HepG2 (cell line): Measurements from ENCODE around the gene SRSF1. TPM values are rescaled to one million over a fixed set of nuclear protein-coding genes. Genes with fewer than 3 reads are reported as not detected.
A peak's percentile ranks its signal among the peaks of the same experiment; 100 is the strongest.

Experiments
- ATF3 ChIP-seq: sonication (generic); formaldehyde crosslinking; IDR thresholded peaks from 2 replicates; pipeline ENCODE4 v1.4.0; 2020; ENCODE audit warnings: missing genetic modification reagents
- CHCHD3 ChIP-seq: sonication (generic); formaldehyde crosslinking; IDR thresholded peaks from 2 replicates; pipeline ENCODE4 v1.8.0; 2022; ENCODE audit warnings: mild to moderate bottlenecking, missing genetic modification reagents, moderate library complexity
- GLI4 ChIP-seq: sonication (generic); formaldehyde crosslinking; IDR thresholded peaks from 2 replicates; pipeline ENCODE4 v1.5.1; 2020; ENCODE audit warnings: missing genetic modification reagents, mild to moderate bottlenecking, moderate library complexity, borderline replicate concordance
- IRX3 ChIP-seq: sonication (generic); formaldehyde crosslinking; IDR thresholded peaks from 2 replicates; pipeline ENCODE4 v1.8.1; 2023; ENCODE audit warnings: mild to moderate bottlenecking, low read depth, missing genetic modification reagents, borderline replicate concordance
- MYNN ChIP-seq: sonication (generic); formaldehyde crosslinking; IDR thresholded peaks from 2 replicates; pipeline ENCODE4 v1.4.0; 2020; ENCODE audit warnings: mild to moderate bottlenecking, low read depth, missing genetic modification reagents
- NFKB2 ChIP-seq: sonication (generic); formaldehyde crosslinking; IDR thresholded peaks from 2 replicates; pipeline ENCODE4 v1.4.0; 2020; ENCODE audit warnings: missing genetic modification reagents, borderline replicate concordance
- POGZ ChIP-seq: sonication (generic); formaldehyde crosslinking; IDR thresholded peaks from 2 replicates; pipeline ENCODE4 v1.4.0; 2020; ENCODE audit warnings: mild to moderate bottlenecking, missing genetic modification reagents
- RBM22 ChIP-seq: fragments of 200-400 bp; formaldehyde crosslinking; optimal IDR thresholded peaks from 2 replicates; pipeline ENCODE3; 2017; ENCODE audit warnings: mild to moderate bottlenecking, low read length, moderate library complexity
- SALL2 ChIP-seq: sonication (generic); formaldehyde crosslinking; IDR thresholded peaks from 2 replicates; pipeline ENCODE4 v1.8.1; 2023; ENCODE audit warnings: mild to moderate bottlenecking, missing genetic modification reagents, inconsistent platforms
- SMAD3 ChIP-seq: sonication (generic); formaldehyde crosslinking; IDR thresholded peaks from 2 replicates; pipeline ENCODE4 v1.4.0; 2020; ENCODE audit warnings: missing genetic modification reagents
- TAF1 ChIP-seq: sonication (generic); formaldehyde crosslinking; IDR thresholded peaks from 2 replicates; pipeline ENCODE4 v1.4.0; 2020; ENCODE audit warnings: missing genetic modification reagents
- ZBTB7B ChIP-seq: sonication (generic); formaldehyde crosslinking; IDR thresholded peaks from 2 replicates; pipeline ENCODE4 v1.4.0; 2020; ENCODE audit warnings: missing genetic modification reagents
- ZC3H13 ChIP-seq: sonication (generic); formaldehyde crosslinking; IDR thresholded peaks from 2 replicates; pipeline ENCODE4 v1.8.1; 2023; ENCODE audit warnings: mild to moderate bottlenecking, missing genetic modification reagents, moderate library complexity
- ZKSCAN1 ChIP-seq: fragments of 150-350 bp; IDR thresholded peaks from 2 replicates; pipeline ENCODE4 v1.6.1; 2014; ENCODE audit warnings: low read length
- ZNF12 ChIP-seq: sonication (generic); formaldehyde crosslinking; IDR thresholded peaks from 2 replicates; pipeline ENCODE4 v1.5.0; 2020; ENCODE audit warnings: missing genetic modification reagents
- ZNF136 ChIP-seq: sonication (generic); formaldehyde crosslinking; IDR thresholded peaks from 2 replicates; pipeline ENCODE4 v1.8.1; 2022; ENCODE audit warnings: low read depth, mild to moderate bottlenecking, moderate library complexity, missing genetic modification reagents
- ZNF180 ChIP-seq: sonication (generic); formaldehyde crosslinking; IDR thresholded peaks from 2 replicates; pipeline ENCODE4 v1.4.0; 2020; ENCODE audit warnings: low read depth, missing genetic modification reagents, borderline replicate concordance
- ZNF597 ChIP-seq: sonication (generic); formaldehyde crosslinking; IDR thresholded peaks from 2 replicates; pipeline ENCODE4 v1.5.0; 2020; ENCODE audit warnings: missing genetic modification reagents
- ZNF619 ChIP-seq: sonication (generic); formaldehyde crosslinking; IDR thresholded peaks from 2 replicates; pipeline ENCODE4 v1.4.0; 2020; ENCODE audit warnings: mild to moderate bottlenecking, missing genetic modification reagents
- ZNF639 ChIP-seq: conservative IDR thresholded peaks from 2 replicates; pipeline ENCODE4 v1.6.1; 2018; ENCODE audit warnings: missing genetic modification reagents
- ZNF776 ChIP-seq: sonication (generic); formaldehyde crosslinking; IDR thresholded peaks from 2 replicates; pipeline ENCODE4 v1.4.0; 2020; ENCODE audit warnings: mild to moderate bottlenecking, missing genetic modification reagents
- ZNF782 ChIP-seq: sonication (generic); formaldehyde crosslinking; IDR thresholded peaks from 2 replicates; pipeline ENCODE4 v1.4.0; 2020; ENCODE audit warnings: missing genetic modification reagents, mild to moderate bottlenecking, borderline replicate concordance
- ZNF883 ChIP-seq: sonication (generic); formaldehyde crosslinking; IDR thresholded peaks from 2 replicates; pipeline ENCODE4 v1.5.1; 2020; ENCODE audit warnings: mild to moderate bottlenecking, missing genetic modification reagents; ENCODE audit errors: not compliant biosample characterization
- polyA plus RNA-seq, 8 experiments: library from polyadenylated mRNA; depleted of rRNA in 3 of 8; stranded (reverse) in 7 of 8; unstranded in 1 of 8; fragments of >200 nt; fragmentation: Illumina TruSeq in 4 of 8; extraction: Trizol in 4 of 8; gene quantifications; 2 replicates each; pipeline versions ENCODE4 v1.2.1 to v1.2.3, GENCODE V29; 2011 to 2016; ENCODE audit warnings: low read depth in 4 of 8, missing spikeins in 1 of 8, mixed read lengths in 1 of 8; ENCODE audit not compliant: insufficient read depth in 1 of 8
- total RNA-seq, 5 experiments: library from RNA; depleted of rRNA; stranded (reverse); fragments of >200 nt; fragmentation: Illumina TruSeq; extraction: Trizol; gene quantifications; 2 replicates each; pipeline ENCODE4 v1.2.3, GENCODE V29; 2016; ENCODE audit warnings: low read depth in 1 of 5
- TF ChIP-seq, protein P1 (sequence below): sonication (generic); formaldehyde crosslinking; IDR thresholded peaks from 2 replicates; pipeline ENCODE4 v1.5.0; 2020; ENCODE audit warnings: missing genetic modification reagents
- TF ChIP-seq, protein P2 (sequence below): sonication (generic); formaldehyde crosslinking; IDR thresholded peaks from 2 replicates; pipeline ENCODE4 v1.4.0; 2020; ENCODE audit warnings: missing genetic modification reagents, low read depth, mild to moderate bottlenecking, borderline replicate concordance

The SRSF1 gene
- total and polyA plus RNA-seq, 2 of the 13 experiments (the other 11 are each of a cell fraction or from before 2014, with no cell fraction given): 142 to 445 TPM

DNA sequence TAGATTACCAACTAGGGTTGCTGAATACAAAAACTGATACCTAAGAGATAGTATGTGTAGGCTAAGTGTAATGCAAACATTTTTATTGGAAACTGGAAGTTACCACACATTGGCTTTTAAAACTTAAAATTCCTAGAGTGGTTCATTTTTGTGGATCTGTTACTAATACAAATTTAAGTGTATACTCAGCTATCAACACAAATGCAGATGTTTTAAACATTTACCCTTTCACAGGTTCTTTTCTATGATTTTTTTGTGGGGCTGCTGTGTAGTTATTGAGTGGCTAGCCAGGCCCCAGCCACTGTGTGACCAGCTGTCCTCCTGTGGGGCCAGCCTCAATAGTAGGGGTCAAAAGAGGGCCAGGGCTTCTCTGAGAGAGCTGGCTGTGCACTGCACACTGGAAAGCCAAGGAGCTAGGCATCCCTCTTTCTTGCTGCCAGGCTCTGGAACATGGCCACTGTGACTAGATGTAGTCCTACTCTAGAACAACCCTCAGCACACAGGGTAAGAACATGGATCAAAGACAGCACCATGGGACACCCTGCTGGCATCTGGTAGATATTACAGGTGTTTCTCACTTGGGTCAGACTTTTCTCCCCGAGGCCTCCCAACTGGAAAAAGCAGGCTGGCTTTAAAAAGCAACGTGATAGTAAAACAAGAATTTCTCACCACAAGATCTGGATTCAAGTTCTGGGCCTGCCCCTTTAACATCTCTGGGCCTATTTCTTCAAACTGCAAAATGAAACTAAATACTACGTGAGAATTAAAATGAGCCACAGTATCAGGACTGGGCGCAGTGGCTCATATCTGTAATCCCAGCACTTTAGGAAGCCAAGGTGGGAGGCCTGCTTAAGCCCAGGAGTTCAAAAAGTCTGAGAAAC, 11.7 kb downstream of the SRSF1 start (continued):
- TF ChIP-seq SALL2 (CRISPR knock-in tag) (no peak), TAF1 (CRISPR knock-in tag) (peak; percentile 26; the same call in 1 of the 2 replicates), ATF3 (CRISPR knock-in tag) (no peak), CHCHD3 (CRISPR knock-in tag) (no peak), ZNF639 (no peak), ZNF782 (CRISPR knock-in tag) (no peak), ZNF776 (CRISPR knock-in tag) (no peak), ZNF136 (CRISPR knock-in tag) (no peak), NFKB2 (no peak), POGZ (CRISPR knock-in tag) (no peak), ZBTB7B (CRISPR knock-in tag) (no peak), ZKSCAN1 (no peak), IRX3 (CRISPR knock-in tag) (no peak), SMAD3 (CRISPR knock-in tag) (no peak), ZNF883 (CRISPR knock-in tag) (no peak), ZNF180 (CRISPR knock-in tag) (no peak), MYNN (CRISPR knock-in tag) (peak; percentile 60; the same call in 1 of the 2 replicates), ZNF597 (CRISPR knock-in tag) (no peak), GLI4 (no peak), ZNF619 (CRISPR knock-in tag) (no peak), ZC3H13 (CRISPR knock-in tag) (no peak), ZNF12 (CRISPR knock-in tag) (0 out of 2 replicates have a peak, but pooled peaks have one; percentile 18), RBM22 (peak; percentile 99)
- TF ChIP-seq, protein P1, sequence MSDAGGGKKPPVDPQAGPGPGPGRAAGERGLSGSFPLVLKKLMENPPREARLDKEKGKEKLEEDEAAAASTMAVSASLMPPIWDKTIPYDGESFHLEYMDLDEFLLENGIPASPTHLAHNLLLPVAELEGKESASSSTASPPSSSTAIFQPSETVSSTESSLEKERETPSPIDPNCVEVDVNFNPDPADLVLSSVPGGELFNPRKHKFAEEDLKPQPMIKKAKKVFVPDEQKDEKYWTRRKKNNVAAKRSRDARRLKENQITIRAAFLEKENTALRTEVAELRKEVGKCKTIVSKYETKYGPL: no peak
- TF ChIP-seq, protein P2, sequence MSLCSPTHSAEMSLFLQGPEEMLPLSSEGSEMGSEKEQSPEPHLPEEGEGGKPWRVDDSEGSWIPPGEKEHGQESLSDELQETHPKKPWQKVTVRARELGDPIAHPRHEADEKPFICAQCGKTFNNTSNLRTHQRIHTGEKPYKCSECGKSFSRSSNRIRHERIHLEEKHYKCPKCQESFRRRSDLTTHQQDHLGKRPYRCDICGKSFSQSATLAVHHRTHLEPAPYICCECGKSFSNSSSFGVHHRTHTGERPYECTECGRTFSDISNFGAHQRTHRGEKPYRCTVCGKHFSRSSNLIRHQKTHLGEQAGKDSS (CRISPR knock-in tag): 0 out of 2 replicates have a peak, but pooled peaks have one; percentile 48
